Measurements from ENCODE around the gene PKD1.
"Not testable (repeated sequence)": the region's sequence is repeated elsewhere in the genome, so short reads cannot be mapped to it uniquely, and the experiment has no call there.

Gene PKD1

DNA sequence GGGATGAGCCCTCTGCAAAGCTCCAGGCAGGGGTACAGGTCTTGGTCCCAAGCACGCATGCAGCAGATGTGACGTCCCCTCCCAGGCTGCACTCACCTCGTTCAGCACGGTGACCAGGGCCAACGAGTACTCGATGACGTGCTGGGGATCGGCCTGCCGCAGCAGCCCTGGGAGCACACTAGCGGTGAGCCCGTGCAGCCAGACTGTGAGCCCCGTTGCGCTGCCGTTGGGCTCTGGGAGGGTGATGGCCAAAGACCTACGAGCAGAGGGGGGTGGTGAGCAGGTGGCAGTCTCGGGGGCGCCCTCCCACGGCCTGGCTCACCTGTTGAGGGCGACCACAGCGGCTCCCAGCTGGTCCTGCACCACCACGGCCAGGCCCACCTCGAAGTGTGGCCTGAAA, 29.9 kb downstream of the PKD1 start:
- DNase-seq: not testable (repeated sequence)

- DNase-seq: not testable (repeated sequence)
Observed at GRCh38 chr16:2105291-2105690, 30.4 kb downstream of the PKD1 start.

DNA sequence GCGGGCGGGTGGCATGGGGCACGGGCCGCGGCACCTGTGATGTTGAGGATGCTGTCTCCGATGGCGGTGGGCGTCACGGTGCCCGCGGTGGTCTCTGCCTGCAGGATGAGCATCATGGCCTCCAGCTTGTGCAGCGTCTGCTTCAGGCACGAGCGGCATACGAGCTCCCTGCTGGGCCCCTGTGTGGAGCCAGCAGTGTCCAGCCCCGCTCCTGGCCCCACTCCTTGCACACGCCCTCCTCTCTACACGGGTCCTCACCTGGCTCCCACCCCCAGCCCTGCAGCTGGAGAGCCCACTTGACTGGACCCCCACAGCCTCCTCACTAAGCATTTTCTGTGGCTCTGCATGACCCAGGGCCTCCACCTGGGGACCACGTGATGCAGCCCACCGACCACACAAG, 31.2 kb downstream of the PKD1 start:
- not testable (repeated sequence) for DNase-seq

DNA sequence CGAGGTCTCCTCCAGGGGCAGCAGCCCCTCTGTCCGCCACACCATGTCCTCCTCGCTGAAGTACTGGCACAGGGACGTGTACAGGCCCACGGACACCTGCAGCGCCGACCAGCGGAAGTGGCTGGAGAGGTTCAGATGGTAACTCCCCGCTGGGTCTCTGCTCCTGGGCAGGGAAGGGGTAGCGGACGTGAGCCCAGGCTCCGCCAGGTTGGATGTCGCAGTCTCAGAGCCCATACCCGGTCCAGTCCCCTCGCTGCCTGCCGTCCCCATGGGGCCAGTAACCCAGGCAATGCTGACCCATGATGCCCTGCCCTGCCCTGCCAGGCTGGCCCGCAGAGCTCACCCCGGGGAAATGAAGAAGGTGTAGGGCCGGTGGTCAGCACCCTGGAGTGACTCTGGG, 33.2 kb downstream of the PKD1 start:
- no peak for DNase-seq

DNA sequence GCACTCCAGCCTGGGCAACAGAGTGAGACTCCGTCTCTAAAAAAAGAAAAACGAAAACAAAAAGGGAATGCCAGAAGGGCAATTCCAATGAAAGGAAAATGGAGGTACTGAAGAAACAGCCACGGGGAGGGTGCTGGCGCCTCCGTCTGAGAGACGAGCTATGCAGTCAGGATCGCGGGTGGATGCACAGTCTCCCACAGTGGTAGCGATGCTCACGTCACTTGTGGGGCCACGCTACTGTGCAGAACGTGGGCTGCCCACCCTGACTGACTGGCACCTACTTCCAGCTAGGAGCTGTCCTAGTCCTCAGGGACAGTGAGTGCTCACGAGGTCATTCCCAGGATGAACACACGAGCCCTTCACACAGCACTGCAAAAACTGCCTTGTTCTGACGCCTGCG, 34.1 kb downstream of the PKD1 start:
- not testable (repeated sequence) for DNase-seq

- not testable (repeated sequence) for DNase-seq
Observed at GRCh38 chr16:2097689-2098088, 38.0 kb downstream of the PKD1 start.

GRCh38 chr16:2096853-2097595, 38.7 kb downstream of the PKD1 start:
- DNase-seq: peak; percentile 38

DNA sequence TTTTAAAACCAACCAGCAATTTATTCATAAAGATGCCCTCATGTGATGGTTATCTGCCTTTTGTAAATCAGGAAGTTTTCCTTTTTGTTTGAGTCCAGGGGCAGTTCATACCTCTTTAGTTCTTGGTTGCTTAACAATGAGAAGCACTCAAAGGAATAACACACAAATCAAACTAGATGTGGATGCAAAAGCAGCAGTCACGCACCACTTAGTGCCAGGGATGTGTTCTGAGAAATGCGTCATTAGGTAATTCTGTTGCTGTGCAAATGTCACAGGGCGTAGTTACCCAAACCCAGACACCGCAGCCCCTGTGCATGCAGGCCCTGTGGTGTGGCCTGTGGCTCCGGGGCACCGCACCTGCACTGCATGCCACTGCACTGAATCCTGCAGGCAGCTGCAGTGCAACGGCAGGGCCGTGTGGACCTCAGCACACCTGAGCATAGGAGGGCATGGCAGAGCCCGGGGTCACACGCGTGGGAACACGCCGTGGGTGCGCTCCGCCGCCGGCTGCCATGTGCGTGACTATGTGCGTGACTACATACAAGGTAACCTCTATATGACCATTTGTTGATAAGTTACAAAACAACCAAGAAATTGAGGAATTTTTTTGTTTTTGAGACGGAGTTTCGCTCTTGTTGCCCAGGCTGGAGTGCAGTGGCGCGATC, 39.6 kb downstream of the PKD1 start:
- DNase-seq: peak; percentile 37

DNA sequence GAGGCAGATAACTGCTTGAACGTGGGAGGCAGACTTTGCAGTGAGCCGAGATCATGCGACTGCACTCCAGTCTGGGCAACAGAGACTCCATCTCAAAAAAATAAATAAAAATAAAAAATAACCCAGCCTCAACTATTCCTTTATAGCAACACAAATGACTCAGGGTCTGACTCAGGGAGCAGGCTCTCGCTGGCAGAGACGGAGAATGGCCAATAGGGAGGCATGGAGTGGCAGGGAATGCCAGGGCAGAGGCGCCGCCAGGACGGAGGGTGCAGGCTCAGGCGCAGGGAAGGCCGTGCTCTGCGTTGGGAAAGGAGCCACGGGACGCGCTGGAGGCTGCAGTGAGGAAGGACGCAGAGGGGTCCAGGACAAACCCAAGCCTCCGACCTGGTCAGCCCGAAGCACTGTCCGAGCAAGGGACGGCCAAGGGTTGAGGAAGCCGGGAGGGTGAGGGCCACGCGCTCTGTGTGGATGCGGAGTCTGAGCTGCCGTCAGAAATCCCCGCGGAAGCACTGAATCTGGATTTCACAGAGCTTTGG, 40.3 kb downstream of the PKD1 start:
- peak; percentile 35 for DNase-seq

- DNase-seq: no peak
Observed at GRCh38 chr16:2093793-2094192, 41.9 kb downstream of the PKD1 start.

GRCh38 chr16:2092866-2093265, 42.8 kb downstream of the PKD1 start:
- DNase-seq: no peak

DNA sequence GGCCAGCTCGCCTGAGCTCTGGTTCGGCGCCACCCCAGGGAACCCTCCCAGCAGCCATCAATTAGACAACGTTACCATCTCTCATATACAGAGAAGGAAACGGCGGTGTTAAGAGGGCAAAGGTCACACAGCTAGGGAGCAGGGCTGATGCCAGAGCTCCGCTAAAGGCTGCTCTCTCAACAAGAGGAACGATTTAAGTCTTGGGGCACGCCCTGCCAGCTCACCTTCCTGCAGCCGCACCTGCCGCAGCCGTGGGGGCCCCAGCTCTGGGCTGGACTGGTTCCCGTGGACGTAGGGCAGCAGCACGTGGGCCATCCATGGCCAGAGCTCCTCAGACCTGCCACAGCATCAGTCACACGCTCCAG, 43.5 kb downstream of the PKD1 start:
- no peak for DNase-seq

GRCh38 chr16:2091547-2092255, 44.0 kb downstream of the PKD1 start:
- peak; percentile 50 for DNase-seq

- peak; percentile 92 for DNase-seq
Observed at GRCh38 chr16:2090777-2091546, 44.7 kb downstream of the PKD1 start.

- DNase-seq: peak; percentile 63
Observed at GRCh38 chr16:2090481-2090776, 45.3 kb downstream of the PKD1 start.

DNA sequence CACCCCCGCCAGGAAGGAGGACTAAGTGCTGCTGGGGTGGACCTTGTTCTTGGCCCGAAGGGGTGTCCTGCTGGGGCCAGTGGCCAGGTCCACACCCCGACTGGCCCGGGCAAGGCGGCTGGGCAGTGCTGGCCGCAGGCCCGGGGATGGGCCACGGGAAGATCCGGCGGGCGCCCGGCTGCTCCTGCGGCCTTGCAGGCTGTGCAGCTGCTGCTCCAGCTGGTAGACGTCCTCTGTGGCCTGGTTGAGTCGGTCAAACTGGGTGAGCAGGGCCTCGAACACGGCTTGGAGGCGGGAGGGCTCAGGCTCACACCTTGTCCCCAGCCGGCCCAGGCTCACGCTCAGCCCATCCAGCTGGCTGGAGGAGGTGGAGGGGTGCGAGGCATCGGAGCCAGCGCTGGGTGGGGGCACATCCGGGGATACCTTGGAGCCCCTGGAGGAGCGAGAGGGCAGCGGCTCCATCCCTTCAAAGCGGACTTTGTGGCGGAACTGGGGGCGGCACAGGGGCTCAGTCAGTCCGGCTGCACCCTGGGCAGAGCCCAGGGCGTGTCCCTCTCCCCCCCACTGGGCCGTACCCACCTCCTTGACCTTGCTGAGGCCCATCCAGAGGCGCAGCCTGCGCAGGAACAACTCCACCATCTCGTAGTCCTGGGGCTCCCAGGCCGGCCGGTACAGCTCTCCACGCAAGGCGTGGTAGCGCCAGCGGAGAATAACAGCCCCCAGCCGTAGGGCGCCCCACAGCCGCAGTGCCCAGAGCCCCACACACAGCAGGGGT, 45.8 kb downstream of the PKD1 start:
- peak; percentile 55 for DNase-seq

DNA sequence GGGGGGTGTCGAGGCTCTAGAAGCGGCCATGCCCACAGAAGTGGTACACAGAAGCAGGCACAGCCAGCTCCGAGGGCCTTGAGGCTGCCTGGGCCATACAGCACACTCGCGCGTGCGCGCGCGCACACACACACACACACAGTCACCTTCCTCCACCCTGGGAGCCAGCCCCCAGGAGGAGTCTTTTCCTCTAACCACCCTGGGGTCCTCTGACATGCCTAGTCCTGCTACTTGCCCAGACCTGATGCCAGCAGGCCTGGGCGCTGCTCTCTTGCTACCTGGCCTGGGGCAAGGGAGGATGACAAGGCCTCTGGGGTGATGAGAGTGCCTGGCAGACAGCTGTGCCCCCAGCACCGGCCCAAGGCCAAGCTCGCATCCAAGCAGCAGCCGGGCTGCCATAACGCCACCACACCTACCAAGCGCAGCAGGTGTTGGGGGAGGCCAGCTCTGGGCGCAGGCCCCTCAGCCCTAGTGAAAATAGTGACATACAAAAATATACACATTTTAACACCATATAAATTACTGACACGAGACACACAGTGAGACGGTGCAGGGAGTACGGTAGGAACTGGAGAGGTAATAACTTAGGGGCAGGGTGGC, 46.8 kb downstream of the PKD1 start:
- no peak for DNase-seq

GRCh38 chr16:2087748-2088631, 47.7 kb downstream of the PKD1 start:
- DNase-seq: no peak

DNA sequence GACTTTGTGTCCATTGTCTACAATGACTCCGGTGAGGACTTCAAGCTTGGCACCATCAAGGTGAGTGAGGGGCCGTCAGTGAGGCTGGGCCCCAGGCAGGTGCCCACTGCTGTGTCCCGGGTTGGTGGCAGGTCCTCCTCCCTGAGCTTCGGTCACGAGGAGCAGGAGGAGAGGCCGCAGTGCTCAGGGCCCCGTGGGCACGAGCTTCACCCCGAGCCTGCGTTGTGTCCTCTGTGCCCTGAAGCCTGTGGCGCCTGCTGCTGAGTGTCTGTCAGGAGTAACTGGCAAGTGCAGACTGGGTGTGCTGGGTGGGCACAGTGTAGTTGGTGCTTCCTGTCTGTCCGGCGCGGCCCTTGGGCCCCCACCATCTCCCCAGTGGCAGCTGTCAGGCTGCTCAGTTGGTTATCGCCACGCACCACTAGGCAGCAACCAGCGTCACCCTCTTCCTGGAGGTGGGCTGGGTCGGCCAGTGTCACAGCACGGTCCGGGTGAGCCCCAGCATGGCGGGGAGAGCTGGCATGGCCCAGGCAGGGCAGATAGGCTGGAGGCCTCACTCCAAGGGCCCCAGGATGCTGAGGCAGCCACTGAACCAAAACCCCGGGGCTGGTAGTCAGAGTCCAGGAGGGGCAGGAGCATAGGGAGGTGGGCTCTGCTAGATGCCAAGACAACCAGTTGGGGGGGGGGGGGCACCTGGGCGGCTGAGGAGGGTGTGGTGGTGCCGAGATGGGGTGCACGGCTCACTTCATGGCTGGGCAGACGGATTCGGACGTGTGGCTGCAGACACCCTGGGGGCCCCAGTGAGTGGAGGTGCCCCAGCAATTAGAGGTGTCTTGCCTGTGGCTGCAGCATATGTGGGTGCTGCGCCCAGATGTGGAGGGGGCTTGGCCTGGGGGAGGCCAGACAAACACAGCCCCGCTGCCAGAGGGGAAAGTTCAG, 48.6 kb downstream of the PKD1 start:
- no peak for DNase-seq
